ENCODE data around the gene KCNN2.

KCNN2 gene

DNA sequence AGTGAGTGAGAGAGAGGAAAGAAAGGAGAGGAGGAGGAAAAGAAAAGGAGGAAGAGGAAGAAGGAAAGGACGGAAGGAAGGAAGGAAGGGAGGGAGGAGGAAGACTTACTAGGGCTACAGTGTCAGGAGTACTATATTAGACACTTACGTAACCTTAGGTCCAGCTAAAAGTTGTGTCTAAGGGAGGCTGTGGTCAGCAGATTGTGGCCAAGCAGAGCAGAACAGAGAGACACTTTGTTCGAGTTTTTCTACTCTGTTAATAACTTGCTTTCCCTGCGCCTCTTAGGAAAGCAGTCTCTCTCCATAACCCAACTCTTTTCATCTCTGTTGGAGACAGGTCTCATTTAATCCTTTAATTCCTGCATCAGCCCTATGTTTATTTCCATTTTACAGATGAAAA, 138.9 kb downstream of the KCNN2 start:
- DNase-seq, result no peak
- Mint-ChIP-seq H3K27me3 (ENCODE audit: low read depth, poor library complexity) (no peaks in the 10 kb centered on the region), H3K27ac (peak overlapping the region; percentile 49), H3K9me3 (no peaks in the 10 kb centered on the region), H3K4me3 (no peak overlapping the region), H3K4me1 (no peaks in the 10 kb centered on the region), H3K36me3 (ENCODE audit: low read depth) (no peaks in the 10 kb centered on the region)
- TF ChIP-seq, protein P1, sequence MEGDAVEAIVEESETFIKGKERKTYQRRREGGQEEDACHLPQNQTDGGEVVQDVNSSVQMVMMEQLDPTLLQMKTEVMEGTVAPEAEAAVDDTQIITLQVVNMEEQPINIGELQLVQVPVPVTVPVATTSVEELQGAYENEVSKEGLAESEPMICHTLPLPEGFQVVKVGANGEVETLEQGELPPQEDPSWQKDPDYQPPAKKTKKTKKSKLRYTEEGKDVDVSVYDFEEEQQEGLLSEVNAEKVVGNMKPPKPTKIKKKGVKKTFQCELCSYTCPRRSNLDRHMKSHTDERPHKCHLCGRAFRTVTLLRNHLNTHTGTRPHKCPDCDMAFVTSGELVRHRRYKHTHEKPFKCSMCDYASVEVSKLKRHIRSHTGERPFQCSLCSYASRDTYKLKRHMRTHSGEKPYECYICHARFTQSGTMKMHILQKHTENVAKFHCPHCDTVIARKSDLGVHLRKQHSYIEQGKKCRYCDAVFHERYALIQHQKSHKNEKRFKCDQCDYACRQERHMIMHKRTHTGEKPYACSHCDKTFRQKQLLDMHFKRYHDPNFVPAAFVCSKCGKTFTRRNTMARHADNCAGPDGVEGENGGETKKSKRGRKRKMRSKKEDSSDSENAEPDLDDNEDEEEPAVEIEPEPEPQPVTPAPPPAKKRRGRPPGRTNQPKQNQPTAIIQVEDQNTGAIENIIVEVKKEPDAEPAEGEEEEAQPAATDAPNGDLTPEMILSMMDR (IDR thresholded peaks at IDR 0.05), result no peak

DNA sequence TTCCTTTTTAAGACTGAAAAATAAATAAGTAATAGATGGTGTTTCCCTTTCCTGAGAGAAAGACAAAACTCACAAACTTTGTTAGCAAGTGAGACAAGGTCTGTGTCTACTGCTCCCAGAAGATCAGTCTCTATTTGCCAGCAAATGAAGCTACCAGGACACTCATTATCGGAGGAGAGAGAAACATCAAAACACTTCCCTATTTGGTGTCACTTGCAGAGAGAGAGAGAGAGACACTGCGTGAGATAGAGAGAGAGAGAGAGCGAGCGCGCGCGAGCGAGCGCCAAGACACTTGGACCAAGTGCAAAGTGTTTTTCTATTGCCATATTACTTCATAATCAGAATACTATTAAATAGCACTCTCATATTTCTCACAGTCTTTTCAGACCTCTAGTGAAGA, 142.7 kb downstream of the KCNN2 start:
- no peak for DNase-seq
- TF ChIP-seq, protein P1 (IDR thresholded peaks at IDR 0.05), result no peak
- Mint-ChIP-seq H3K27me3 (ENCODE audit: low read depth, poor library complexity) (no peaks in the 10 kb centered on the region), H3K9me3 (no peaks in the 10 kb centered on the region), H3K4me1 (no peaks in the 10 kb centered on the region), H3K27ac (no peak overlapping the region), H3K36me3 (ENCODE audit: low read depth) (no peaks in the 10 kb centered on the region), H3K4me3 (no peak overlapping the region)

DNA sequence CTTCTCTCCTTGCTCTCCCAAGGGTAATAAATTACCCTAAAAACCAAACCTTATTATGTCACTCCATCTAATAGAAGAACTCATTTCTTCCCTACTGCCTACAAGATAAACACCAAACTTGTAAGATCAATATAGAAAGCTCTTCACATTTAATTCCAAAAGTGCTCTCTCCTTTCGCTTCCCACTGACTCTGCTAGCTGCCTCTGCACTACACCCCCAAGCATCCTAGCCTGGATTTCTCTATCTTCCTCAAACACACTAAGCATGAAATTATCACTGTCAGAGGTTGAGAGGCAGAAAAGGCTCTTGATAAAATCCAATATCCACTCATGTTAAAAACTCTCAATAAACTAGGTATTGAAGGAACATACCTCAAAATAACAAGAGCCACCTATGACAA, 162.4 kb downstream of the KCNN2 start:
- Mint-ChIP-seq H3K27ac (no peak overlapping the region), H3K4me3 (no peak overlapping the region), H3K9me3 (peaks cover 10% of the 10 kb centered on the region), H3K4me1 (peaks cover 7% of the 10 kb centered on the region), H3K36me3 (ENCODE audit: low read depth) (no peaks in the 10 kb centered on the region), H3K27me3 (ENCODE audit: low read depth, poor library complexity) (no peaks in the 10 kb centered on the region)
- no peak for DNase-seq
- TF ChIP-seq, protein P1 (IDR thresholded peaks at IDR 0.05), result no peak

DNA sequence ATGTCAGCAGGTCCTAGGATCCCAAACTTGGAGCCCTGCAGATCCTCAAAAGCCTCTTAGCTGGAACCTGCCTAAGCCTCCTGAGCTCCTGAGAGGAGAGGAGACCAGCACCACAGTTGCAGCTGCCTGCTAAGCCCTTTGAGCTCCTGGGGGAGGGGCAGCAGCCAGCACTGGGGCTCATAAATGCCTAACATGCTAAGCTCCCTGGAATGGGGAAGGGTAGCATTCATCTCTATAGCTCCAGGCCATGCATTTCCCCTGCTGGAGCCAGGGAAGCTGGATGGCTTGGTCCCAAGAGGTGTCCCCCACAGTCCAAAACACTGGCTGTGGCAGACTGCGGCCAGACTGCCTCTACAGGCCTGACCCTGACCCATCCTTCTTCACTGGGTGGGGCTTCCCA, 182.7 kb downstream of the KCNN2 start:
- DNase-seq, result no peak
- Mint-ChIP-seq H3K4me3 (no peak overlapping the region), H3K27me3 (ENCODE audit: low read depth, poor library complexity) (peaks cover 7% of the 10 kb centered on the region), H3K36me3 (ENCODE audit: low read depth) (no peaks in the 10 kb centered on the region), H3K9me3 (peaks cover 10% of the 10 kb centered on the region), H3K4me1 (no peaks in the 10 kb centered on the region), H3K27ac (no peak overlapping the region)
- TF ChIP-seq, protein P1 (IDR thresholded peaks at IDR 0.05), result no peak

All from nephron progenitor cell (in vitro differentiated cells).